ENCODE measurements around the gene DEFB124. TPM values are rescaled to one million over a fixed set of nuclear protein-coding genes. Genes with fewer than 3 reads are reported as not detected.

The DEFB124 gene
- total RNA-seq, 1 donor from 2014 or later: not detected

DNA sequence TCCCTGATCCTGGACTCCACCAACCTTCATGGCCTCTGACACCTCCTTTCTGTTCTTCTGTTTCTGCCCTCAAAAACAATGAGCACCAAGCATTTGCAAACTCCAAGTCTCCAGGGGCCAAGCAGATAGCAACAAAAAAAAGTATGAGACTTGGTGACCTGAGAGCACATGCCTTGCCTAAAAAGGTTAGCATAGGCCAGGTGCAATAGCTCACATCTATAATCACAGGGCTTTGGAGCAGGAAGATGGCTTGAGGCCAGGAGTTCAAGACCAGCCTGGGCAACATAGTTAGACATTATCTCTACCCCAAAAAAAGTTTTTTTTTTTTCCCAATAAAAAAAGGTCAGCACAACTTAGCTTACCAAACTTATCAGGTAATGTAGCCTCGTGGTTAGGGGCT is 25.6 kb upstream of the DEFB124 start:
- no peaks in the 10 kb centered on the region for H3K36me3 Mint-ChIP-seq (ENCODE audit: low read depth, unreplicated experiment)
- H3K27ac Mint-ChIP-seq (ENCODE audit: unreplicated experiment): no peak overlapping the region
- H3K9me3 Mint-ChIP-seq (ENCODE audit: unreplicated experiment): no peaks in the 10 kb centered on the region
- no peaks in the 10 kb centered on the region for H3K36me3 ChIP-seq (ENCODE audit: insufficient read depth, low read length)
- FAIRE-seq (no peak), DNase-seq (ENCODE audit: low read depth) (no peak)
- H4K20me1 ChIP-seq (ENCODE audit: insufficient read depth, low read length): no peaks in the 10 kb centered on the region
- no peak overlapping the region for H2AFZ ChIP-seq (ENCODE audit: low read depth, low read length)
- peaks cover 5% of the 10 kb centered on the region for H3K27me3 ChIP-seq (ENCODE audit: insufficient read depth, low read length)
- H3K4me3 Mint-ChIP-seq (ENCODE audit: unreplicated experiment): no peak overlapping the region
- H3K27me3 Mint-ChIP-seq (ENCODE audit: low read depth, unreplicated experiment): peaks cover 34% of the 10 kb centered on the region
- no peak overlapping the region for H3K27ac ChIP-seq (ENCODE audit: low read depth, low read length)
- no peak overlapping the region for H3K4me2 ChIP-seq (ENCODE audit: low read length)
- H3K79me2 ChIP-seq (ENCODE audit: insufficient read depth, low read length): no peaks in the 10 kb centered on the region
- no peak for TF ChIP-seq EZH2 (IDR thresholded peaks at IDR 0.05; ENCODE audit: insufficient read depth, low read length)
- TF ChIP-seq, protein P1, sequence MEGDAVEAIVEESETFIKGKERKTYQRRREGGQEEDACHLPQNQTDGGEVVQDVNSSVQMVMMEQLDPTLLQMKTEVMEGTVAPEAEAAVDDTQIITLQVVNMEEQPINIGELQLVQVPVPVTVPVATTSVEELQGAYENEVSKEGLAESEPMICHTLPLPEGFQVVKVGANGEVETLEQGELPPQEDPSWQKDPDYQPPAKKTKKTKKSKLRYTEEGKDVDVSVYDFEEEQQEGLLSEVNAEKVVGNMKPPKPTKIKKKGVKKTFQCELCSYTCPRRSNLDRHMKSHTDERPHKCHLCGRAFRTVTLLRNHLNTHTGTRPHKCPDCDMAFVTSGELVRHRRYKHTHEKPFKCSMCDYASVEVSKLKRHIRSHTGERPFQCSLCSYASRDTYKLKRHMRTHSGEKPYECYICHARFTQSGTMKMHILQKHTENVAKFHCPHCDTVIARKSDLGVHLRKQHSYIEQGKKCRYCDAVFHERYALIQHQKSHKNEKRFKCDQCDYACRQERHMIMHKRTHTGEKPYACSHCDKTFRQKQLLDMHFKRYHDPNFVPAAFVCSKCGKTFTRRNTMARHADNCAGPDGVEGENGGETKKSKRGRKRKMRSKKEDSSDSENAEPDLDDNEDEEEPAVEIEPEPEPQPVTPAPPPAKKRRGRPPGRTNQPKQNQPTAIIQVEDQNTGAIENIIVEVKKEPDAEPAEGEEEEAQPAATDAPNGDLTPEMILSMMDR (IDR thresholded peaks at IDR 0.05; ENCODE audit: insufficient read depth, low read depth, low read length): no peak
- H3K4me1 ChIP-seq (ENCODE audit: insufficient read depth, low read length): peaks cover 3% of the 10 kb centered on the region
- no peak overlapping the region for H3K9ac ChIP-seq (ENCODE audit: low read length)
- H3K4me3 ChIP-seq (ENCODE audit: insufficient read depth, low read depth, low read length): no peak overlapping the region
- no peaks in the 10 kb centered on the region for H3K9me3 ChIP-seq (ENCODE audit: insufficient read depth, low read depth, low read length)
- peaks cover 2% of the 10 kb centered on the region for H3K4me1 Mint-ChIP-seq (ENCODE audit: low read depth, unreplicated experiment)

DNA sequence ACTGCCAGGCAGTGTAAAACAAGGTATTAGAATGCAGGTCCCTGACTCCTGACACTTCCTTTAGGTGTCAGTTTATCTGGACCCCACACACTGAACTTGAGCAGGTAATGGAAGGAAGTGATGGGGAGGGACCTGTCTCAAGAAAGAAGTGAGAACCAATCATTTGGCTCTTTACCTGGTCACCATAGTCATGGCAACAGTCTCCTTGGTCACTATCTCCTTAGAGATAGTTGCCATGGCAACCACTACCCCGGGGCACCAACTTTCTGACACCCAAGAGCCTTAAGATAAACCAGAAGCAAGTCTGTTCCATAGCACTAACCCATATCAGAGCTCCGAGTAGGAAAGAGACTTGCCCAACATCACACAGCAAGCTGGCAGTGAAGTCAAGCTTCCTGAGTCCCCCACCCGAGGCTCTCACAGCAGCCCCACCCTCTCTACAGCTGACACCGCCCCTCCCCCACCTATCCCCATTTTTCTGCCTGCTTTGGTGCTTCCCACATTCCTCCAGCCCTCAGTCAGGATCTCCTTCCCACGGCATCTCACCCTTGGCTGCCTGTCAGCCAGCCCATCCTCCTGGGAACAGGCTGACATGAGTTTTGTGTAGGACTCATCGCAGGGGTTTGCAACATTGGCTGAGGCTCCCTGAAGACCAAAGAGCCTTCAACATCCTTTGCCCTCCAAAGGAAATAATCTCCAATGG is 23.1 kb upstream of the DEFB124 start:
- H3K4me1 ChIP-seq (ENCODE audit: insufficient read depth, low read length): peaks cover 3% of the 10 kb centered on the region
- H3K36me3 Mint-ChIP-seq (ENCODE audit: low read depth, unreplicated experiment): no peaks in the 10 kb centered on the region
- TF ChIP-seq EZH2 (IDR thresholded peaks at IDR 0.05; ENCODE audit: insufficient read depth, low read length): no peak
- TF ChIP-seq, protein P1 (IDR thresholded peaks at IDR 0.05; ENCODE audit: insufficient read depth, low read depth, low read length): no peak
- H3K4me3 ChIP-seq (ENCODE audit: insufficient read depth, low read depth, low read length): no peak overlapping the region
- peaks cover 2% of the 10 kb centered on the region for H3K4me1 Mint-ChIP-seq (ENCODE audit: low read depth, unreplicated experiment)
- peaks cover 3% of the 10 kb centered on the region for H3K27me3 ChIP-seq (ENCODE audit: insufficient read depth, low read length)
- H3K79me2 ChIP-seq (ENCODE audit: insufficient read depth, low read length): no peaks in the 10 kb centered on the region
- no peaks in the 10 kb centered on the region for H4K20me1 ChIP-seq (ENCODE audit: insufficient read depth, low read length)
- no peak overlapping the region for H3K4me2 ChIP-seq (ENCODE audit: low read length)
- H3K4me3 Mint-ChIP-seq (ENCODE audit: unreplicated experiment): no peak overlapping the region
- H3K27ac Mint-ChIP-seq (ENCODE audit: unreplicated experiment): no peak overlapping the region
- peaks cover 24% of the 10 kb centered on the region for H3K27me3 Mint-ChIP-seq (ENCODE audit: low read depth, unreplicated experiment)
- peak; percentile 23 for DNase-seq (ENCODE audit: low read depth)
- no peaks in the 10 kb centered on the region for H3K9me3 Mint-ChIP-seq (ENCODE audit: unreplicated experiment)
- H2AFZ ChIP-seq (ENCODE audit: low read depth, low read length): peak overlapping the region; percentile 9
- no peak overlapping the region for H3K27ac ChIP-seq (ENCODE audit: low read depth, low read length)
- H3K9me3 ChIP-seq (ENCODE audit: insufficient read depth, low read depth, low read length): no peaks in the 10 kb centered on the region
- no peak overlapping the region for H3K9ac ChIP-seq (ENCODE audit: low read length)
- no peak for FAIRE-seq
- H3K36me3 ChIP-seq (ENCODE audit: insufficient read depth, low read length): no peaks in the 10 kb centered on the region

DNA sequence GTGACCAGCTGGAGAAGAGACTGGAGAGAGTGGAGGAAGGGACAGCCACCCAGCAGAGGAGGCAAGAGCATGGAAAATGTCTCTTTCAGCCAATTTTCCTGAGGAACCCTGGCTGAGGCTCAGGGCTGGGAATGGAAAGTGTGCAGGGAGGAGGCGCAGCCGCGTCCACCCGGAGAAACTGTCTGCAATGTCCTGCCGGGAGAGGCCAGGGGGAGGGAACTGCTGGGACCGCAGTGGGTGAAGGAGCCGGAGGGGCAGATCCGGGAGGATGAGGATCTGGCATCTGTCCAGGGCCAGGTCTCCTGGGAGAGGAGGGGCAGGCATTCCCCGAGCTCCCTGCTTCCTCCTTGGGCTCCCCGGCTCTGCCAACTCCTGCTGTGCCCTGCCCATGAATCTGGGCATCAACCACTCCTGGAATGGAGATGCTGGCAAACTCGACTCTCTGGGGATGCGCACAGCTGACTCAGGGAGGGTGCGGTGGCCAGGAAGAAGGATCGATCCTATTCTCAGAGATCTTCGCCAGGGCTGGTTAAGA is 21.9 kb upstream of the DEFB124 start:
- H3K27ac Mint-ChIP-seq (ENCODE audit: unreplicated experiment): no peak overlapping the region
- Histone ChIP-seq H4K20me1 (ENCODE audit: insufficient read depth, low read length) (no peaks in the 10 kb centered on the region), H3K79me2 (ENCODE audit: insufficient read depth, low read length) (no peaks in the 10 kb centered on the region), H3K4me2 (ENCODE audit: low read length) (peak overlapping the region; percentile 42), H3K4me1 (ENCODE audit: insufficient read depth, low read length) (peaks cover 3% of the 10 kb centered on the region), H3K9me3 (ENCODE audit: insufficient read depth, low read depth, low read length) (no peaks in the 10 kb centered on the region), H3K36me3 (ENCODE audit: insufficient read depth, low read length) (no peaks in the 10 kb centered on the region), H2AFZ (ENCODE audit: low read depth, low read length) (peak overlapping the region; percentile 46), H3K4me3 (ENCODE audit: insufficient read depth, low read depth, low read length) (no peak overlapping the region), H3K27me3 (ENCODE audit: insufficient read depth, low read length) (peaks cover 3% of the 10 kb centered on the region), H3K9ac (ENCODE audit: low read length) (no peak overlapping the region), H3K27ac (ENCODE audit: low read depth, low read length) (no peak overlapping the region)
- H3K9me3 Mint-ChIP-seq (ENCODE audit: unreplicated experiment): no peaks in the 10 kb centered on the region
- FAIRE-seq (no peak), DNase-seq (ENCODE audit: low read depth) (no peak)
- H3K27me3 Mint-ChIP-seq (ENCODE audit: low read depth, unreplicated experiment): peaks cover 19% of the 10 kb centered on the region
- TF ChIP-seq, protein P1 (IDR thresholded peaks at IDR 0.05; ENCODE audit: insufficient read depth, low read depth, low read length): no peak
- no peak for TF ChIP-seq EZH2 (IDR thresholded peaks at IDR 0.05; ENCODE audit: insufficient read depth, low read length)
- no peaks in the 10 kb centered on the region for H3K36me3 Mint-ChIP-seq (ENCODE audit: low read depth, unreplicated experiment)
- H3K4me3 Mint-ChIP-seq (ENCODE audit: unreplicated experiment): no peak overlapping the region
- H3K4me1 Mint-ChIP-seq (ENCODE audit: low read depth, unreplicated experiment): peaks cover 2% of the 10 kb centered on the region
